HG02973 (cell line): Measurements from ENCODE around the gene LRRC8D.
A peak's percentile ranks its signal among the peaks of the same experiment; 100 is the strongest.

Source experiments
- ATAC-seq: cut with Tn5 transposase; IDR thresholded peaks from one replicate; pipeline ENCODE4 v1.9.1; 2021; ENCODE audit warnings: moderate library complexity; ENCODE audit not compliant: unreplicated experiment

The LRRC8D gene

DNA sequence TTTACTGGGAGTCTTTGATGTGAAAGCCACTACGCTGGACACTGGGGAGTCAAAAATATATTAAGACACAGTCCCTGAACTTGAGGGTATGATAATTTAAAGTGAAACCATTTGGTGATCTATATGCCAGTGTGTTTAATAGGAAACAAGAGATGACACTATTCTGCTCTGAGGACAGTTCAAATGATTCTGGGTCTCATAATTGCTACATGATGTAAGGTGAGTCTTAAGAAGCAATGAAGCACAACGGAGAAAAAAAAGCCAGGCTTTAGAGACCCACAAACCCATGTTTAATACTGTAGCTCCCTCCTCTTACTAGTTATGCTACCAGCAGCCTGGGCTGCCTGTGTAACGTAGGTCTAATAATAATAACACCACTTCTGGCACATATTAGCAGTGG is 14.2 kb upstream of the LRRC8D start:
- ATAC-seq: no peak

DNA sequence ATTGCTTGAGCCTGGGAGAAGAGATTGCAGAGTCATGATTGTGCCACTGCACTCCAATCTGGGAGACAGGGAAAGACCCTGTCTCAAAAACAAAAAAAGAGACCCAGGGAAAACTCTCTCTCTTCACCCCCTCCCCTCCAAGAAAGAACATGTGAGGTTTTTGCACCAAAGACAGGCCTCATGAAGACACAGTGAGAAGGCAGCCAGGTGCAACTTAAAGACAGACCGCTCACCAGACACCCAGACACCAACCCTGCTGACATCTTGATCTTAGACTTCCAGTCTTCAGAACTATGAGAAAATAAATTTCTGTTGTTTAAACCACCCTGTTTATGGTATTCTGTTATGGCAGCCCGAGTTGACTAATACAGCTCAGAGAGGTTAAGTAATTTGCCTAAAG is 13.3 kb upstream of the LRRC8D start:
- ATAC-seq: no peak

DNA sequence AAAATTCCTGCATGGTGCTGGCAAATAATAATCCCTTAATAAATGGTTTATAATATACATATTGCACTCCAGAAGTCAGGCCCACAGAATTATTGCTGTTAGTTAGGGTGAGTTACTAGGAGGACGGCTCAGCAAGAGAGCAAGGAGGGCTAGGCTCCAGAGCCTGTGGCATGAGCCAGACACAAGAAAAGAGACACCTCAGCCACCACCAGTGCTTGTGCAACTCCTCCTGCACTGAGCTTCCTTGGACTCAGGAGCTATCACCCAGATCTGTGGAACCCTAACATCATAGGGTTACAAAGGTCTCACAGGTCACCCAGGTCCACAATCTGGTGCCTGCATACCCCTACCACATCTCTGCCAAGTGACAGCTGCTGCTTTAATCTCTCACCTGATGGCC is 12.8 kb upstream of the LRRC8D start:
- ATAC-seq: no peak

- ATAC-seq: no peak
These were observed 12.3 kb upstream of the LRRC8D start for GRCh38 chr1:89808441-89809117.

DNA sequence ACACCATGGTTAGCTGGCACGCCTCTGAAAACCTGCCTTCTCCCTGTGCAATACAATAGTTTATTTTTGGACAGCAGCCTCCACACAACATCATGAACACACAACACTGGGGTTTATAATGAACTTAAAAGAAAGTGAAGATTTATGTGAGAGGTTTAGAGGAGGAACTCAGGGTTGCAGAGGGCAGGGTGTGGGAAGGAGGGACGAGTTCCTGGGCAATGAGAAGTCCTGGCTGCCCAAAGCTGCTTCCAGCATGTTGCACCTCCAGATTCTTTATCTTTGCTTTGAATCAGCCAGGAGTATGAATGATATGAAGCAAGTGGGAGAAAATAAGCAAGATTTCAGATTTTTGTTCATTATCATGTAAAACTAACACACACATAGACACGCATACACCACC is 11.3 kb upstream of the LRRC8D start:
- no peak for ATAC-seq

DNA sequence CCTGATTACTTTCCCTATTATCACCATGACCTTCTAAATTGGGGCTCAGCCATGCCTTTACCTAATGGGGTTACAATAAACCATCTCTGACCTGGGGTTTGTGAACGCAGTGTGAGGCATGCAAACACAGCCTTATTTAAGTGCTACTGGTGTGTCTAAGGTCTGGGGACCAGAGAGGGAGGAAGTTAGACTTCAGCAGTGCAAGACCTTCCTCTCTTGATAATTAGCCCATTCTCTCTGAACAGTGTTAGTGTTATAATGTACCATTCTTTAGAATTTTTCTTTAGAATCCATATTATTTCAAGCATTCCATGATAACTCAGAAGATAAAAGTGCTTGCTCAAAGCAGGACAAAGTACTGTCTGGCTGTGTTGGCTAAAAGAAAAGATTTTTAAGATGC is 10.5 kb upstream of the LRRC8D start:
- ATAC-seq: no peak

GRCh38 chr1:89810880-89811279 is 10.0 kb upstream of the LRRC8D start:
- ATAC-seq: no peak

DNA sequence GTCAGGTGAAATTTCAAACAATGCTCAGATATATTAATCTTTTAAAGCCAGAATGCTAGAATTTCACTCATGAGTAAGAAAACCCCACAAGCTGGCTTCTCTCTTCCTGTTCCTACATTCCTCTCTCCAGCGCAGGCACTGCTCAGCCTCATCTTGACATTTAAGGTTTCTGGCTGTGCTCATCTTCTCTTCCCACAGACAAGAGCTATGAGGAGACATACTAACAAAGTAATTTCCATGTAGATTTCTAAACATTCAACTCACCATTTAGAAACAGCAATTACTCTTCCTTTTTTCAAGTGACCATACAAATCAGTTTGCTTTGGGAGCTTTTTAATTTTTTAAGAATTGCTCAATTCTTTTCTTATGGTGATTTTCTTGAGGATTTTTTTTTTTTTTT is 7.8 kb upstream of the LRRC8D start:
- no peak for ATAC-seq

- ATAC-seq: no peak
These were observed 5.8 kb upstream of the LRRC8D start for GRCh38 chr1:89815040-89815439.

GRCh38 chr1:89815611-89816010 is 5.2 kb upstream of the LRRC8D start:
- ATAC-seq: peak; percentile 59

GRCh38 chr1:89816366-89816765 is 4.5 kb upstream of the LRRC8D start:
- no peak for ATAC-seq

DNA sequence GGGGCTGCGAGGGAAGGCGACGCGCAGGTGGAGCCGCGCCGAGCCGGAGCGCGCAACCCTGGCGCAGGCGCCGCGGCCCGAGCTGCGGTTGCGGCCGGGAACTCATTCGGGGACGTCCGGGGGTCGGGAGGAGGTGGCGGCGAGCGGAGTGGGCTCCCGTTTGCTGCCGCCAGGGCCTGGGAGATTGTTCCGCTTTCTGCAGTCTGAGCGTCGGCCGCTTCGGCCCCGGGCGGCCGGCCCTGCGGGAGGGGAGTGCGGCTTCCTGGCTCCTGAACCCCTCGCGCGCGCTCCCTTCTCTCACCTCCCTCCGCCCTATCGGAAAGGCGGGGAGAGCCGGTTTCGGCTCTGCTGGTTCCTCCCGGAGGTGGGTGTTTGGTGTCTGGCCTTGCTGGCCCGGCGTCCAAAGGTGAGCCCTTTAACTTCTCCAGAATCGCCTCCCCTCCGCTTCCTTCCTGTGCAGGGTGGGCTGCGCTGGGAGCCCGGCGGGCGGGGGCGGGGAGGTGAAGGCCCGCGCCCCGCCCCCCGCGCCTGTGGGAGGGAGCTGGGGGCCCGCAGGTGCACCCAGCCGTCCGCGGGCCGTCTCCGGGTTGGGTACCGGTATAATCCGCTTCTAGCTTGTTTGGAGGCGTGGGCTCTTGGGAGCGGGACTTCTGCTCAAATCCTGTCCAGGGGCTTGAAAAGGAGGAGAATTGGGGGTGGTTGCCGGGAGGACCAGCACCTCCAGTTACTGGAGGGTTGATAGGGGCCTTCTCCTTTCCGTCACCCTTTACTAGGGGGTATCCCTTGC is 683 bp downstream of the LRRC8D start:
- ATAC-seq: peak; percentile 49

DNA sequence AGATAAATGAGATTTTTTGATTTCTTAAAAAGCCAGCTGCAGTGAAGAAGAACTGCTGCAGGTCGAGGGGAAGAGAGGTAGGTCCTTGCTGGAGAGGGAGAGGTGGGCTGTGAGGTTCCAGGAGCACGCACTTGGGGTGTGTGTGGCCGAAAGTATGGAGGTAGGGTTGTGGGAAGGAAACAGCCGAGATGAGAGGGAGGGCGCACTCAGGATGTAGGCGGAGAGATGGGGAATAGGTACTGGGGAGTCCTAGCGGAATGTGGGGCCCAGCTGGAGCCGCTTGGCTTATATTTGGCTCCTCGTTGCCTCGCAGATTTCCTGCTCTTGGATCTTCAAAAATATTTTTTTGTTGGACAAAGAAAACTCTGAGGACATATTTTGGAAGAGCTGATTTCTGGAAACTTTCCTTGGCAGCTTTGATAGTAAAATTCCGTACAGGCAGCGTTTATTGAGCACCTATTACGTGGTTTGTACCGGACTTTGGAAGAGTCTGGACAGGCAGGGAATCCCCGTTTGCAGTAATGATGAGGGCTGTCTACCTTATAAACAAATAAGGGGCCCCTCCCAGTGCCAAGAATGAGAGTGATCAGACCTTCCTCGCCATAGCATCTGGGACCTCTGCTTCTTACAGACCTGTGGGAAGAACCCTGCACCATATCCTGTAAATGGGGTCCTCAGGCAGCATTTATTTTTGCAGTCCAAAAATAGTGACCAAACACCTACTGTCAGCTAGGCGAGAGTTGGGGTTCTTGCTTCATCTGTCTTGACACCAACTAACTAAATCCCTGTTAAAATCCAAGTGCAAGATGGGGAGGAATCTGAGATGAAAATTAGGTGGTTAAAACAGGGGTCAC is 1.5 kb downstream of the LRRC8D start:
- ATAC-seq: peak; percentile 2

- ATAC-seq: no peak
These were observed 2.3 kb downstream of the LRRC8D start for GRCh38 chr1:89822999-89823628.

DNA sequence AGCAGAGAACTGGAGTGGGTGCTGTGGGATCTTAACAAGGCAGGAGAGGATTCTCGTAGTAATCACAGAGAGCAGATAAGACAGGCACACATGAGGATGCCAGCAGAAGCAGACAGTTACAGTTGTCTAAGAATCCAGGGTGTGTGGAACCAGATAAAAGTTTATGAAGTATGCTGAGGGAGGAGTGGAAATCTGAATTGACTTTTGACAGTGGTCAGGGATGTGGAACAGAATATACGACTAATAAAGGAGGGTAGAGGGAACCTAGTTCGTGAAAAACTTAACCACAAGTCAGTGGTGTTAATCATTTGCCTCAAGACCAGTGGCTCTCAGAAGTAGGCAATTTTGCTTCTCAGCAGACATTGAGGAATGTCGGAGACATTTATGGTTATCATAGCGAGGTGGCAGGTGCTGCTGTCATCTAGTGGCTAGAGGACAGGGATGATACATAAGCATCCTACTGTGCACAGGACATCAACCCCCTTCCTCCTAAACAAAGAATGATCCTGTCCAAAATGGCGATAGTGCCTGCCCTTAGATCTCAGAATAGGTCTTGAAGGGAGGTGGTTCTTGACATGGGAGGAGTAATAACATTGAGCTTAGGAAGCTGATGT is 3.0 kb downstream of the LRRC8D start:
- no peak for ATAC-seq

- ATAC-seq: no peak
These were observed 5.8 kb downstream of the LRRC8D start for GRCh38 chr1:89826594-89826993.

DNA sequence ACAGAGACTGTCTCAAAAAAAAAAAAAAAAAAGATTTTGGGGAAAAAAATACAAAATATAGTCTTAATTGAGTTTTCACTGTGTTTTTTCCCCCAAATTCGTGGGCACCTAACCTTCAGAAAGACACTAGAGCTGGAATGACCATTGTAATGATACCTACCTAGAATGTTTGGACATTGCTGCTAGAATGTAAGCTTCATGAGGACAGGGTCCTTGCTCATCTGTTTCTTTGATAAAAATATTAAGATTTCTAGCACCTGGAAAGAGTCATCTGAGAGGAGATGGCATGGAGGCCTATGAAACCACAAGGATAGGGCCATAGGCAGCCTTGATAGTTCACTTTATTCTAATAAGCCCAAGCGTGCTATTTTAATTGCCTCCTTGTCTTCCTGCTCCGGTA is 6.5 kb downstream of the LRRC8D start:
- ATAC-seq: no peak

DNA sequence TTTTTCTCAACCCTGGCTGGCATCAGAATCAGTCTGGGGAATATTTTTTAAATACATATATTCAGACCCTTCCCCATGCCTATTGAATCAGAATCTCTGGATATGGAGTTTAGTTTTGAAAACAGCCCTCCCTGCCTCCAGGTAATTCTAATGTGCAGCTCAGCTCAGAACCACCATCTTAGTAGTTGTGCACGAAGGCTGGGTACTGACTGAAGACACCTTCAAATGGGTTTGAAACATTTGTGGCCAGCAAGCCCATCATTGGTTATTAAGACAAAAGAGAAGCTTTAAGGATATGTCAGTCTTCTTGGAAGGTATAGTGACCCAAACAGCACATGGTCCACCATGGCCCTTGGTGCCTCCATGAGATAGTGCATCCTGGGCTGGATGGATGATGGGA is 7.1 kb downstream of the LRRC8D start:
- ATAC-seq: no peak

- no peak for ATAC-seq
These were observed 8.4 kb downstream of the LRRC8D start for GRCh38 chr1:89829186-89829585.

DNA sequence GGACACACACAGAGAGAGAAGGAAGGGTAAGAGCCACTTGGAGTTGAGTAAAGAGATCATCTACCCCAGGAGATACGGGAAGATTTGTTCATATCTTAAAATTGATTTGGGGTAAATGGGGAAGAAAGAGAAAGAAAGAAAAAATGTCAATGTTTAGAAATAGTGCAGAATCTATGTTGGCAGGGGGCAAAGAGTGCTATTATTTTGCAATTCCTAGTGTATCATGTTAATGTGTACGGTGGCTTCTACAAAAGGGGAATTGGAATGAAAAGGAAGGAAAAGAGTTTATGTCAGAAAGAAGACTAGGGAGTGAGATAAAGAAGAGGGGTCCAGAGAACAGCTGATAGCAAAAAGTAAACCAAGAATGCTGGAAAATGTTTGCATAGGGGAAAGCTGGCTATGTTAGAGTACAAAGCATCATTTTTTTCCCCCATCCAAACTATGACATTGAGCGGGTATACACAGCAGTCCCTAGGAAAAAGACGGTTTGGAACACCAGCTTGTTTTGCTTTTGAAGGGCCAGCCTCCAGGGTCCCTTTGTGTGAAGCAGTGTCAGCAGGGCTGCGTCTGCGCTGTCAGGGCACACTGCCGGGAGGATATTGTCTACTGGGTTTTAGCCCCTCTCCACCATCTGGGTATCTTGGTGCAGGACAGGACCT is 10.8 kb downstream of the LRRC8D start:
- no peak for ATAC-seq
